Effector CD8-positive, alpha-beta T cell (primary cell): ENCODE data around the gene MDFIC.

Source experiments
- DNase-seq: peaks from one replicate; lab custom pipeline; 2025; lab: John Stamatoyannopoulos, UW

Gene MDFIC

DNA sequence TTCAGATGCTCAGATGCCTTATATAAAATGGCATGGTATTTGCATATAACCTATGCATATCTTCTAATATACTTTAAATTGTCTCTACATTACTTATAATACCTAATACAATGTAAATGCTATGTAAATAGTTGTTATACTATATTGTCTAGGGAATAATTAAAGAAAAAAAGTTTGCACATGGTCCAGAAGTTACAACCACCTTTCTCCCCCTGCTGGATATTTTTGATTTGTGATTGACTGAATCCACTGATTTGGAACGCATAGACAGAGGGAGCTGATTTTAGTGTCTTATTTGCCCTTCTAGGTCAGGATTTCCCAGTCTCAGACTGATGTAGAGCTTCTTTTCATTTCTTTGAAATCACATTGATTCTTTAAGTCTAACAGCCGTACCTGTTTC, 31.8 kb downstream of the MDFIC start:
- no peak for DNase-seq

DNA sequence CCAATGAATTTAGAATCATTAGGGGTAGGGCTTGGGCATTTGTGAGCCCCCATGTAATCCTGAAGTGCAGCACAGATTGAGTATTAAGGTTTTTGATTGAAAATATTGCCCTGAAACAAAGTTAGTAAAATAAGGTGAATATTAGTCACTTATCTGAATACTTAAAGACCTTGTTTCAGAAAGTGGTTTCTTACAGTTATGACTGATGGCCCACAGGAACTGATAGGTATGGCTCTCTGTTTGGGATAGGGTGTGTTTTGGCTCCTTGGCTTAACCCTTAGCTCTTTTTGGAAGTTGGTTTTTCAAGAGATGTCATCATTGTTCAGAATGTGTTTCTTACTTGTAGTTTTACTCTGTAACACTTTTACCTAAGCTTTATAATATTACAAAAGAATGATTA, 34.8 kb downstream of the MDFIC start:
- no peak for DNase-seq

DNA sequence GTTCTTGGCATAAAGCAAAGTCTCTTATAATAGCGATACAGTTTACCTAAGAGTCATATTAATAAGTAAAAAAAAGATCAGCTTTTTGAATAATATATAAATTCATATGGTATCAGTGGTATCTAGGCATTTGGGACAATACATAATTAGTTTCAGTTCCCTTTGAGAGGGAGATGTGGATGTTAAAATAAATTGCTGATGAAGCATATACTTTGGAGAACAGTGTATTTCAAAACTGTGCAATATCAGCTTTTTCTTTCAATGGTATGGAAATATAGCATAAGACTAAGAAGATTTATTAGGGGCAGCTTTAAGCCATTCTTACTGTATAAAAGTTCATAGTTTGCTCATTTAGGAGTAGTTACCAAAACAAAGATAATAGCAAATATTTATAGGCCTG, 35.5 kb downstream of the MDFIC start:
- DNase-seq, result no peak

DNA sequence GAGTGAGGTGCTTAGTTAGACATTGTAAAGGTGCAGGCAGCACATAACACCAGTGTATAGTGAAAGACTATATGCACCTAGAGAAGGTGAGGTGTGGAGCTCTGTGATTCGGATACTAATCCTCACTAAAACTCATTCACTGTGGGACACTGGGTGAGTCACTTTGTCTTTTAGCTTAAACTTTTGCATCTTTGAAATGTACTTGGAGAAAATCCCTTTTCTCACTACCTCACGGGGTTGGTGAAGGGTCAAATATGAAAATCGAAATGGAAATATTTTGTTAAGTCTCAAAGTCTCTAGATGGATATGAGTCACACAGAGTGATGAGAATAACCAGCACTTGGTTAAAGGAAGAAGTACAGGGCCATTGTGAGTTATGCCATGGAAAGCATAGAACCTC, 38.0 kb downstream of the MDFIC start:
- DNase-seq, result no peak

DNA sequence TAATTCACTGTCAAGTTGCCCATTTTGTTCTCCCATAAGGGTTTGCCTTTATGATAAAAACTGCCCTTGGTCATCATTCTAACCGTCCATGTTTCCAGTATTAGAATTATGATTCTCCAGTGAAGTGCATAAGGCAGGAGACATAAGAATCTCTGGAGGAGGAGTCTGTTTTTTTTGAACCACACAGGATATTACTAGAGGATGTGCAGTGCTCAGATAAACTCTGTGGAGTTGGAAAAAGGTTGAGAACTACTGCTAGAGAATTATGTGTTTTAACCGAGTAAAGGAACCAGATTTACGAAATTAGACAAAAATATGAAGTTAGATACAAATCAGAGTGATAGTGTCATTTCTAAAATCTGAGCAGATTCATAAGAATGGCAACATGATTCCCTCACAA, 40.5 kb downstream of the MDFIC start:
- DNase-seq, result no peak

DNA sequence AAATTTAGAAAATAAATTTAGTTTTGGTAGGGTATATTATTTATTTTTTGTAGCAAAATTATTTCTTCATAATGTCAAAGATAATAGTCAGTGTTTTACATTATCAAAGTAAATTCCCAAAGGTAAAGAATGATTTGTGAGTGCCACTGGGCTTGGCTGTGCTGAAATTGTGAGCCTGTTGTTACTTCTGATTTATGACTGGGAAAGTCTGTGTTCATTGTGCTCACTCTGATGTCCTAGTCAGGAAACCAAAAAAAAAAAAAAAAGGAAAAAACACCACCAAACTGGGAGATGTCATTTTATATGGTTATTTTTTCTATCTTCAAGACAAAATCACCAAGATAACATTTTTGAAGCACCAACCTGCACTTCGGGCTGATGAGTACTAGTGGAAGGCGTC, 44.3 kb downstream of the MDFIC start:
- no peak for DNase-seq

GRCh38 chr7:114969096-114969495, 47.2 kb downstream of the MDFIC start:
- no peak for DNase-seq

DNA sequence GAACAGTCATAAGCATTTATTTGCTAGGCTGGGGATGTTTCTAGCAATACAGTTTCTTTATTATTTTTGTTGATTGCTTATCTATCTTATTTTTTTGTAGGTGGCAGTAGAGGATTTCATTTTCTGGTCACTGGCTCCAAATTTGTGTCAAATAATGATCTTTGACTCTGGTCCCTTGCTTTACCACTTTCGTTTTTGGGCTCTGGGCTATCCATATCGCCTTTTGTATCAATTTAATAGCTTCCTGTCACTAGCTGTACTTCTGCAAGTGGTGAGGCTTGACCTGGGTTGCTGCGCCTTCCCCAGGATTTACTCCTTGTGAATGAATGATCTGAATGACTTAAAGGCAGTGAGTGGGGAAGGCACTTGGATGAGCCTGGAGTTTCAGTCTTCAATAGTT, 48.4 kb downstream of the MDFIC start:
- no peak for DNase-seq

DNA sequence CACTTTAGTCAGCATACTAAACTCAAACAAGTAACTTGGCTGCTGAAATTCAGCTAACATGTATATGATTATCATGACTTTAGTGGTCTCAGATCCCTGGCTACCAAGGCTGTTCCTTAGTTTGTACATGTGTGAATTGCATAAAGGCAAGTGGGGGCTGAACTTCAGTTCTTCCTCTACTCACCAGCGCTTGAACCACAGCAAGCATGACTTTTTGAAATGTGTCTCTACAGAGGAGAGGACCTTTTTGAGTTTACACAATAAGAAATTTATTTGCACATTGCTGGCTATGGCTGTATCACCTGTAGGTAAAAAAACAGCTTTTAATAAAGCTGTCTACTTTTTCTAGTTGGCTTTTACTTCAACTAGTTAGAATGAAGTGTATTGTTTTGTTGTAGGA, 48.8 kb downstream of the MDFIC start:
- DNase-seq, result no peak

- DNase-seq, result no peak
Measured at GRCh38 chr7:114972567-114972966, 50.7 kb downstream of the MDFIC start.

- no peak for DNase-seq
Measured at GRCh38 chr7:114973147-114973546, 51.3 kb downstream of the MDFIC start.

DNA sequence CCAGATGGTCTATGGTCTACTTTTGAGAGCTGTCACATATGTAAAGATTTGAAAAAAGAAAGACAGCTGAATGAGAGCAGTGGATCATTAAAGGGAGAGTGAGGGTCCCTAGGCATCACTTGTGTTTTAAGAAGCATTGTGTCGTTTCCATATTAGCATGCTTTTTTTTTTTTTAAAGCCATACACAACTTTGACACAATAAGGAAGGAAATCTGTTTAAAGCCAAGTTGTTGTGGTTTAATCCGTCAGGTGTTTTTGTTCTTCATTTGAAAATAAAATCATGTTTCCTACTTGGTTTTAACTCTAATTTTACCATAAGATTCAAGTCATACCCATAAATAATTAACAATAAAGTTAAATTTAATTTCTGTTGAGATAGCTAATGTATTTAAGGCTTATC, 53.5 kb downstream of the MDFIC start:
- no peak for DNase-seq

DNA sequence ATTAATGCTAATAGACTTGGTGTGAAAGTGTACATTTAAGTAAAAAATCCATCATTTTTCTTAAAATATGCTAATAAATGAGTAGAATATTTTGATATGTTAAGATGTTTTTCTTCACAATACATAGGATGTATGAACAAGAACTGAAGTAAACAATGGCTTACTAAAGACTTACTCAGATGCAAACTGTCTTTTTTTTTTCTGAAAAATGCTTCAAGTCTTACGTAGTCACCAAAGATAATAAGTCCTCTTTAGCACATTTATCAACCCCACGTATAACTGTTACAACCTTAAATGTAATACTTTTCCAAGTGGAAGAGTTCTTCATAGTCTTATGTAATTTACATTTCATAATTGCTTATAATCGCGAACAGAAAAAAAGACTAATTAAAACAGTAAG, 54.8 kb downstream of the MDFIC start:
- DNase-seq, result no peak

- DNase-seq, result no peak
Measured at GRCh38 chr7:114977277-114977676, 55.4 kb downstream of the MDFIC start.

GRCh38 chr7:114979388-114979787, 57.5 kb downstream of the MDFIC start:
- no peak for DNase-seq

DNA sequence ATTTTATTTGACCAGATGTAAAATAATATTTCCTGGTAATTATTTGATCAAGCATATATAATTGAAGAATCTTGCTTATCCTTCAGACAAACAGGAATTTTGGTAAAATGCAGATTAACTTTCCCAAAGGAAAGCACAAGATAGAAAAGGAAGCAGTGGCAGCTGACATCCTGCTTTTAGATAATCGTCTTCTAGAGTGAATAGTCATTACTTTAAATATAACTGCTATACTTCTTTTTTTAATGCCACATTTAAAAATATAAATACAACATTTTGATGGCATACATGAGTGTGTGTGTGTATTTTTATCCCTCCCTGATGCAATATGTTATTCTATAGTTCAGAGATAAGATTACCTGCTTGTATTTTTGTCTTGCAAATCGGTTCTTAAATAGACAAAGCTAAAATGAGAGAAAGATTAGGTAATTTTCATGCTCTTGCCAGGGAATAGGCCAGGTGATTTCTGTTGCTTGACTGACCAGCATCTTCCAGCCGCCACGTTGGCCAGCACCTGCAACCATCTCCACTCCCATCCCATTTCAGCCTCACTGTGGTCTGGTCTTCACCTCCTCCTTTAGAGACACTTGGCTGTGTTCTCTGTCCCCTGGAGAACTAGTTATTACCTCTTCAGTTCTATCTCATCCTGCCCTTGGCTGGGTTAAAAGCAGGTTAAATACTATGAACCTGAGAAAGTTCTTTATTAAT, 58.1 kb downstream of the MDFIC start:
- no peak for DNase-seq

DNA sequence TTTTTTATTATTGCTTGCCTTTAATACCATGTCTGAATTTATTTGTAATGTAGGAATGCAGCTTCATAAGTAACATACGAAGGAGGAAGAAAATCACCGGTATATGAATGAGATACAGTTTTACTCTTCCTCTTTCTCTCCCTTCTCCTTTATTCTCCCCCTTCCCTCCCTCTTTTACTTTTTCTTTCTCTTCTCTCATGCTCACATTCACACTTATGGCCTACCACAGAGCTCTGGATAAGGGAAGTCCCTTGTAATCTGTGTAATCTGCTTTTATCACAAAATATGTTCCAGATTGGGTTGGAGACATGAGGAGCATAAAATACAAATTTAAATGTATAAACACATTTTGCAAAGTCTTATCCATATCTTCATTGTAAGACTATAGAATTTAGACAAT, 59.4 kb downstream of the MDFIC start:
- DNase-seq, result no peak

DNA sequence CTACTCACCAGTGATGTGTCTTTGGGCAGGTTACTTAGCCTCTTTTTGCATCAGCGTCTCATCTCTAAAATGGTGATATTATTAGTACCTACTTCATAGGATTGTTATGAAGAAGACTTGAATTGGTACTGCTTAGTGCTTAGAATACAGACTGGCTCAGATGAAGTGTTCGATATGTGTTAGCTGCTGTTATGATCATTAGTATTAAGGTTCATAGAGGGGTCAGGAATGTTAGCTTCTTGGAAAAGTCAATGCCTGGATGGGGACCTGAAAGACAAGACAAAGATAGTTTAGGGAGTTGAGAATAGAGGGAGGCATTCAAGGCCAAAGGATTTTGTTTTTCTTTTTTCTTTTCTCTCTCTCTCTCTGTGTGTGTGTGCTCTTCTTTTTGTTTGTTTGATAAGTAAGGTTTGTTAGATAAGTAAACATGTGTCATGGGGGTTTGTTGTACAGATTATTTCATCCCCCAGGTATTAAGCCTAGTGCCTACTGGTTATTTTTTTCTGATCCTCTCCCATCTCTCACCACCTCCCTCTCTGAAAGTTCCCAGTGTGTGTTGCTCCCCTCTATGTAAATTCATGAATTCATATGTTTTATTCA, 63.3 kb downstream of the MDFIC start:
- no peak for DNase-seq

- no peak for DNase-seq
Measured at GRCh38 chr7:114986190-114987180, 64.6 kb downstream of the MDFIC start.

GRCh38 chr7:114988026-114988425, 66.1 kb downstream of the MDFIC start:
- DNase-seq, result no peak

GRCh38 chr7:114988755-114989375, 67.0 kb downstream of the MDFIC start:
- no peak for DNase-seq

- no peak for DNase-seq
Measured at GRCh38 chr7:114989531-114989930, 67.6 kb downstream of the MDFIC start.
